ENCODE results near the gene FFAR1.

FFAR1 gene

GRCh38 chr19:35330475-35330874 lies 17.2 kb upstream of the FFAR1 start:
- no peak overlapping the region for H3K9ac ChIP-seq (ENCODE audit: low read depth, low read length)
- H3K36me3 ChIP-seq (ENCODE audit: insufficient read depth, low read length): no peaks in the 10 kb centered on the region
- no peak overlapping the region for H3K4me2 ChIP-seq (ENCODE audit: insufficient read depth, low read length)
- no peak overlapping the region for H3K27ac ChIP-seq (ENCODE audit: low read length)
- H3K4me1 ChIP-seq (ENCODE audit: insufficient read depth, low read length): no peaks in the 10 kb centered on the region
- ATAC-seq (ENCODE audit: insufficient read depth, low read depth) (no peak), DNase-seq (no peak)
- H4K20me1 ChIP-seq (ENCODE audit: insufficient read depth, low read length): 0 out of 2 replicates have a peak, but pooled peaks cover 3% of the 10 kb centered on the region
- H3K9me3 ChIP-seq (ENCODE audit: insufficient read depth, low read length, severe bottlenecking): no peaks in the 10 kb centered on the region
- no peaks in the 10 kb centered on the region for H3K79me2 ChIP-seq (ENCODE audit: insufficient read depth, low read length)
- TF ChIP-seq EZH2 (IDR thresholded peaks at IDR 0.05; ENCODE audit: borderline replicate concordance, low read depth, low read length, severe bottlenecking) (no peak), CTCF (IDR thresholded peaks at IDR 0.05; ENCODE audit: borderline replicate concordance, extremely low read depth, low read length, poor library complexity, severe bottlenecking) (no peak)
- no peak overlapping the region for H2AFZ ChIP-seq (ENCODE audit: low read depth, low read length)
- peaks cover 5% of the 10 kb centered on the region for H3K27me3 ChIP-seq (ENCODE audit: insufficient read depth, low read length, poor library complexity)
- H3K4me3 ChIP-seq (ENCODE audit: low read depth in 1 of 2, low read length in 2 of 2): no peak overlapping the region

- no peak overlapping the region for H3K27ac ChIP-seq (ENCODE audit: low read length)
- no peaks in the 10 kb centered on the region for H3K79me2 ChIP-seq (ENCODE audit: insufficient read depth, low read length)
- no peak overlapping the region for H2AFZ ChIP-seq (ENCODE audit: low read depth, low read length)
- H3K9ac ChIP-seq (ENCODE audit: low read depth, low read length): no peak overlapping the region
- H3K36me3 ChIP-seq (ENCODE audit: insufficient read depth, low read length): no peaks in the 10 kb centered on the region
- peaks cover 2% of the 10 kb centered on the region for H3K27me3 ChIP-seq (ENCODE audit: insufficient read depth, low read length, poor library complexity)
- no peaks in the 10 kb centered on the region for H3K4me1 ChIP-seq (ENCODE audit: insufficient read depth, low read length)
- no peak for ATAC-seq (ENCODE audit: insufficient read depth, low read depth)
- H4K20me1 ChIP-seq (ENCODE audit: insufficient read depth, low read length): 0 out of 2 replicates have a peak, but pooled peaks cover 2% of the 10 kb centered on the region
- no peaks in the 10 kb centered on the region for H3K9me3 ChIP-seq (ENCODE audit: insufficient read depth, low read length, severe bottlenecking)
- H3K4me2 ChIP-seq (ENCODE audit: insufficient read depth, low read length): no peak overlapping the region
- H3K4me3 ChIP-seq (ENCODE audit: low read depth in 1 of 2, low read length in 2 of 2): no peak overlapping the region
- DNase-seq: no peak
- no peak for TF ChIP-seq CTCF (IDR thresholded peaks at IDR 0.05; ENCODE audit: borderline replicate concordance, extremely low read depth, low read length, poor library complexity, severe bottlenecking)
- TF ChIP-seq EZH2 (IDR thresholded peaks at IDR 0.05; ENCODE audit: borderline replicate concordance, low read depth, low read length, severe bottlenecking): no peak
These were observed 16.0 kb upstream of the FFAR1 start for GRCh38 chr19:35331551-35332214.

- ATAC-seq (ENCODE audit: insufficient read depth, low read depth) (no peak), DNase-seq (no peak)
- H3K4me2 ChIP-seq (ENCODE audit: insufficient read depth, low read length): no peak overlapping the region
- H3K9me3 ChIP-seq (ENCODE audit: insufficient read depth, low read length, severe bottlenecking): no peaks in the 10 kb centered on the region
- H3K27me3 ChIP-seq (ENCODE audit: insufficient read depth, low read length, poor library complexity): peaks cover 2% of the 10 kb centered on the region
- H3K4me3 ChIP-seq (ENCODE audit: low read depth in 1 of 2, low read length in 2 of 2): no peak overlapping the region
- H4K20me1 ChIP-seq (ENCODE audit: insufficient read depth, low read length): no peaks in the 10 kb centered on the region
- H3K9ac ChIP-seq (ENCODE audit: low read depth, low read length): no peak overlapping the region
- H3K79me2 ChIP-seq (ENCODE audit: insufficient read depth, low read length): no peaks in the 10 kb centered on the region
- no peaks in the 10 kb centered on the region for H3K36me3 ChIP-seq (ENCODE audit: insufficient read depth, low read length)
- no peak overlapping the region for H3K27ac ChIP-seq (ENCODE audit: low read length)
- no peak overlapping the region for H2AFZ ChIP-seq (ENCODE audit: low read depth, low read length)
- TF ChIP-seq CTCF (IDR thresholded peaks at IDR 0.05; ENCODE audit: borderline replicate concordance, extremely low read depth, low read length, poor library complexity, severe bottlenecking) (no peak), EZH2 (IDR thresholded peaks at IDR 0.05; ENCODE audit: borderline replicate concordance, low read depth, low read length, severe bottlenecking) (no peak)
- H3K4me1 ChIP-seq (ENCODE audit: insufficient read depth, low read length): no peaks in the 10 kb centered on the region
These were observed 14.9 kb upstream of the FFAR1 start for GRCh38 chr19:35332817-35333216.

Measured in DND-41 (cell line).